HG02840 (cell line): ENCODE measurements around the gene CCDC71L.

Experiments
- ATAC-seq: cut with Tn5 transposase; IDR thresholded peaks from one replicate; pipeline ENCODE4 v1.9.1; 2021; ENCODE audit warnings: mild to moderate bottlenecking, moderate library complexity, moderate number of reproducible peaks; ENCODE audit not compliant: unreplicated experiment, low FRiP score

CCDC71L gene

GRCh38 chr7:106626376-106627164 is 34.4 kb downstream of the CCDC71L start:
- ATAC-seq = no peak

- no peak for ATAC-seq
Observed at GRCh38 chr7:106625678-106626301, 35.2 kb downstream of the CCDC71L start.

- ATAC-seq = no peak
Observed at GRCh38 chr7:106623853-106624252, 37.1 kb downstream of the CCDC71L start.

- ATAC-seq = no peak
Observed at GRCh38 chr7:106623315-106623660, 37.7 kb downstream of the CCDC71L start.

- no peak for ATAC-seq
Observed at GRCh38 chr7:106622654-106623314, 38.2 kb downstream of the CCDC71L start.

GRCh38 chr7:106621393-106622132 is 39.4 kb downstream of the CCDC71L start:
- no peak for ATAC-seq

GRCh38 chr7:106620676-106621075 is 40.3 kb downstream of the CCDC71L start:
- ATAC-seq = no peak

GRCh38 chr7:106620034-106620433 is 40.9 kb downstream of the CCDC71L start:
- no peak for ATAC-seq

- ATAC-seq = no peak
Observed at GRCh38 chr7:106619213-106619612, 41.7 kb downstream of the CCDC71L start.

- no peak for ATAC-seq
Observed at GRCh38 chr7:106618480-106618879, 42.5 kb downstream of the CCDC71L start.

GRCh38 chr7:106617860-106618259 is 43.1 kb downstream of the CCDC71L start:
- ATAC-seq = no peak

GRCh38 chr7:106616708-106617051 is 44.3 kb downstream of the CCDC71L start:
- ATAC-seq = no peak

GRCh38 chr7:106615808-106616707 is 44.9 kb downstream of the CCDC71L start:
- no peak for ATAC-seq

GRCh38 chr7:106614751-106615150 is 46.2 kb downstream of the CCDC71L start:
- ATAC-seq = no peak

GRCh38 chr7:106613848-106614560 is 47.0 kb downstream of the CCDC71L start:
- ATAC-seq = no peak

- ATAC-seq = no peak
Observed at GRCh38 chr7:106613279-106613678, 47.7 kb downstream of the CCDC71L start.

GRCh38 chr7:106612432-106612831 is 48.5 kb downstream of the CCDC71L start:
- no peak for ATAC-seq

- ATAC-seq = no peak
Observed at GRCh38 chr7:106611911-106612310, 49.0 kb downstream of the CCDC71L start.
